HepG2 (cell line): Measurements from ENCODE around the gene ACOXL. TPM values are rescaled to one million over a fixed set of nuclear protein-coding genes. Genes with fewer than 3 reads are reported as not detected.
A peak's percentile ranks its signal among the peaks of the same experiment; 100 is the strongest.

Experiments
- E2F5 ChIP-seq: sonication (generic); formaldehyde crosslinking; conservative IDR thresholded peaks from 2 replicates; pipeline ENCODE4 v1.4.0; 2020; ENCODE audit warnings: missing genetic modification reagents
- HDAC1 ChIP-seq: sonication (generic); formaldehyde crosslinking; IDR thresholded peaks from 2 replicates; pipeline ENCODE4 v1.5.1; 2020; ENCODE audit warnings: mild to moderate bottlenecking, missing genetic modification reagents
- MIER2 ChIP-seq: IDR thresholded peaks from 2 replicates; pipeline ENCODE4 v1.6.1; 2016; ENCODE audit warnings: missing biosample characterization, missing genetic modification reagents
- MXD4 ChIP-seq: IDR thresholded peaks from 2 replicates; pipeline ENCODE4 v1.6.1; 2016; ENCODE audit warnings: mild to moderate bottlenecking, missing biosample characterization, missing genetic modification reagents
- PAXIP1 ChIP-seq: sonication (generic); formaldehyde crosslinking; conservative IDR thresholded peaks from 2 replicates; pipeline ENCODE4 v1.4.0; 2020; ENCODE audit warnings: mild to moderate bottlenecking, missing genetic modification reagents, moderate library complexity
- SKIL ChIP-seq: sonication (generic); formaldehyde crosslinking; IDR thresholded peaks from 2 replicates; pipeline ENCODE4 v1.8.0; 2022; ENCODE audit warnings: missing genetic modification reagents, mild to moderate bottlenecking, moderate library complexity, borderline replicate concordance
- TRAFD1 ChIP-seq: sonication (generic); formaldehyde crosslinking; IDR thresholded peaks from 2 replicates; pipeline ENCODE4 v1.5.1; 2020; ENCODE audit warnings: missing genetic modification reagents, mild to moderate bottlenecking, borderline replicate concordance
- U2AF1 ChIP-seq: fragments of 200-400 bp; formaldehyde crosslinking; optimal IDR thresholded peaks from 2 replicates; pipeline ENCODE3; 2017; ENCODE audit warnings: mild to moderate bottlenecking, low read depth, low read length
- USF2 ChIP-seq, 2 experiments: sonication (generic) in 1 of 2; formaldehyde crosslinking in 1 of 2; IDR thresholded peaks; 2 replicates each; pipeline versions ENCODE4 v1.5.1 to v1.6.1; 2011 to 2020; ENCODE audit warnings: borderline replicate concordance in 1 of 2, low read depth in 1 of 2, low read length in 1 of 2, mild to moderate bottlenecking in 1 of 2, missing genetic modification reagents in 1 of 2, moderate library complexity in 1 of 2
- ZNF687 ChIP-seq: sonication (generic); formaldehyde crosslinking; IDR thresholded peaks from 2 replicates; pipeline ENCODE4 v1.5.1; 2020; ENCODE audit warnings: mild to moderate bottlenecking, missing genetic modification reagents, moderate library complexity
- ZNF724P ChIP-seq: sonication (generic); formaldehyde crosslinking; IDR thresholded peaks from 2 replicates; pipeline ENCODE4 v1.8.0; 2022; ENCODE audit warnings: missing genetic modification reagents, borderline replicate concordance
- polyA plus RNA-seq, 8 experiments: library from polyadenylated mRNA; depleted of rRNA in 3 of 8; stranded (reverse) in 7 of 8; unstranded in 1 of 8; fragments of >200 nt; fragmentation: Illumina TruSeq in 4 of 8; extraction: Trizol in 4 of 8; gene quantifications; 2 replicates each; pipeline versions ENCODE4 v1.2.1 to v1.2.3, GENCODE V29; 2011 to 2016; ENCODE audit warnings: low read depth in 4 of 8, missing spikeins in 1 of 8, mixed read lengths in 1 of 8; ENCODE audit not compliant: insufficient read depth in 1 of 8
- total RNA-seq, 5 experiments: library from RNA; depleted of rRNA; stranded (reverse); fragments of >200 nt; fragmentation: Illumina TruSeq; extraction: Trizol; gene quantifications; 2 replicates each; pipeline ENCODE4 v1.2.3, GENCODE V29; 2016; ENCODE audit warnings: low read depth in 1 of 5

ACOXL gene
- total and polyA plus RNA-seq, 2 of the 13 experiments (the other 11 are each of a cell fraction or from before 2014, with no cell fraction given), result not detected

GRCh38 chr2:111120253-111121027 is 388.1 kb downstream of the ACOXL start, which contains the start of gene BCL2L11 (continued):
- TF ChIP-seq TRAFD1 (CRISPR knock-in tag) (no peak; the same call in 1 of the 2 replicates), MIER2 (CRISPR knock-in tag) (peak; percentile 80), HDAC1 (CRISPR knock-in tag) (peak; percentile 94), USF2 (IDR thresholded peaks at IDR 0.05; ENCODE audit: low read depth, low read length) (no peak), USF2 (CRISPR knock-in tag; IDR thresholded peaks at IDR 0.05; ENCODE audit: borderline replicate concordance) (peak; percentile 53; the same call in 1 of the 2 replicates), SKIL (CRISPR knock-in tag) (peak; percentile 66; the same call in 1 of the 2 replicates), U2AF1 (peak; percentile 94), PAXIP1 (CRISPR knock-in tag) (peak; percentile 77), E2F5 (CRISPR knock-in tag) (peak; percentile 64), ZNF724P (peak; percentile 93), MXD4 (peak; percentile 96), ZNF687 (CRISPR knock-in tag) (peak; percentile 95)
